Epithelial cell of umbilical artery (primary cell): ENCODE results near the gene PGGHG. TPM values are rescaled to one million over a fixed set of nuclear protein-coding genes. Genes with fewer than 3 reads are reported as not detected.

Experiments
- total RNA-seq: library from RNA; depleted of rRNA; stranded (reverse); fragments of >200 nt; gene quantifications from 2 replicates; pipeline ENCODE4 v1.2.3, GENCODE V29; 2014

Gene PGGHG
- 10.4 and 10.8 TPM in 2 replicates for total RNA-seq

GRCh38 chr11:288478-289397 lies at the start of gene PGGHG:
PGGHG (plus strand) TSS chr11:289126; CDS start chr11:289817, 691 bp downstream.

DNA sequence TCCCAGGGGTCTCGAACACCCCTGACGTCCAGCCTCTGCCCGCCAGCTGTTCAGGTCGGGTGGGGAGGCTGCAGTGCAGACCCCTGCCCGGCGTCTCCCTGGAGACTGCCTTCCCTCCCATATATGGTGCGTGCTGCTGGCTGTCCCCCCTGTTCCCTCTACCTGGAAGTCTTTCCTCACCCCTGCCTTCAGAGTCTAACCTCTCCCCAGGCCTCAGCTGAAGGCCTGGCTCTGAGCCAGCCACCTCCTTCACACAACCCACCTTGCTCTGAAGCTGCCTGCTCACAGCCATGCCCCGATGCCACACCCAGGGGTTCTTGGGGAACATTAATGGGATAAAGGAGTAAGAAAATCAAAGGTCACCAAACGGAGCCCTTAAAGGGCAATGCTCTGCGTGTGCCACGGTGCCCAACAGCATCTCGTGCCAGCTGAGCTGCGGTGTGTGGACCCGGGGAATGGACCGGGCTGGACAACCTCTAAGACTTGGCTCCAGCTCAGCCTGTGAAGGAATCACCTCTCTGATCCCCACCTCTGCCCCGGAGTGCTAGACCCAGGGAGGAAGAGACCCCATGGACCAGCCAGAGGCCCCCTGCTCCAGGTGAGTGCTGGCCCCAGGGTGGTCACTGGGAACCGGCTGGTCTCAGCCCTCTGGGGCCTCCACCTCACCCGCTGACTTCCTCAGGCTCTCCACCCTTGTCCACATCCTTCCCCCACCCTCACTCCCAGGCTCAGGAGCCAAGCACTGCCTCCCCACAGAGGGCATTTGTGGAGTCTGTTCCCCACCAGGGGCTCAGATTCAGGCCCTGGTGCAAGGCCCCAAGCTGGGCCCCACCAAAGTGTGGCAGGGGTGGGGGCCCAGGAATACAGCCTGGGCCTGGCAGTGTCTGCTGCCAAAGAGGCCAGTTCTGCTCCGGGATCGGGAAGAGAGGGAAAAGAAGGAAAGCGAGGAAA lies 10.7 kb upstream of the PGGHG start, which contains the start of gene NLRP6:
Gene NLRP6 (plus strand): TSS at position 407 of the 951 bp plus-strand sequence. CDS start 163 bp downstream, at position 570.

DNA sequence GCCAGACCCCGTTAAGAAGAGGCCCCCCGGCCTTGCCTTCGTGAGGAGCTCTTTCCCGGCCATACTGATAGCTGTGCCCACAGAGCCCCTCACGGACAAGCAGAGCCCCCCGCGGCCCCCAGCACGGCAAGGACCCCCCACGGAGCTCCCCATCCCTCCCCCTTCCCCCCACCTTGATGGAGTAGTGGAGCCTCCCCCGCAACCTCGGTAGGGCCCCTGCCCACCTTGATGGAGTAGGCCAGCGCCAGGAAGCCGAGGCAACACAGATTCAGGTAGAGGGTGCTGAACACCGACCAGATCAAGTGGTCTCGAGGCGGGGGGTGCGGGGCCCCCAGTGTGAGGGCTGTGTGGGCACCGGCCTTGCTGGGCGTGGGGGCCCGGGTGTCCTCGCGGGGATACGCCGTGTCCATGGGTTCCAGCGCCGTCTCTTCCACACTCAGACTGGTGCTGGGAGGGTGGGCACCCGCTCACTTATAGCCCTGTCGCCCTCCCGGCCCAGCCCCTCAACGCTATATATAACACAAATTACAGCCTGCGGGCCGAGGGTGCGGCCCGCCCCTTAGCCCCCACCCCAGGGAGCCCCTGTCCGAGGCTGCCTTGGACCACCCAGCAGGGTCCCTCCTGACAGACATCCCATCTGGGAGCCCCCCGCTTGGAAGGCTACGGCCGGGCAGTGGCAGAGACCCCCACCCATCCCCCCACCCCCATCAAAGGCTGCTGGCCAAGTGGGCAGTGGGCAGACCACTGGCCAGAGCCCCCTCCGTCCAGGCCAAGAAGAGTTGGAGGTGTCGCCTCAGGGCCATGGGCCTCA lies 10.4 kb downstream of the PGGHG start, which contains the start of gene IFITM5:
Gene IFITM5 (minus strand): TSS at position 446 of the 811 bp plus-strand sequence. CDS start 36 bp downstream, at position 410.

DNA sequence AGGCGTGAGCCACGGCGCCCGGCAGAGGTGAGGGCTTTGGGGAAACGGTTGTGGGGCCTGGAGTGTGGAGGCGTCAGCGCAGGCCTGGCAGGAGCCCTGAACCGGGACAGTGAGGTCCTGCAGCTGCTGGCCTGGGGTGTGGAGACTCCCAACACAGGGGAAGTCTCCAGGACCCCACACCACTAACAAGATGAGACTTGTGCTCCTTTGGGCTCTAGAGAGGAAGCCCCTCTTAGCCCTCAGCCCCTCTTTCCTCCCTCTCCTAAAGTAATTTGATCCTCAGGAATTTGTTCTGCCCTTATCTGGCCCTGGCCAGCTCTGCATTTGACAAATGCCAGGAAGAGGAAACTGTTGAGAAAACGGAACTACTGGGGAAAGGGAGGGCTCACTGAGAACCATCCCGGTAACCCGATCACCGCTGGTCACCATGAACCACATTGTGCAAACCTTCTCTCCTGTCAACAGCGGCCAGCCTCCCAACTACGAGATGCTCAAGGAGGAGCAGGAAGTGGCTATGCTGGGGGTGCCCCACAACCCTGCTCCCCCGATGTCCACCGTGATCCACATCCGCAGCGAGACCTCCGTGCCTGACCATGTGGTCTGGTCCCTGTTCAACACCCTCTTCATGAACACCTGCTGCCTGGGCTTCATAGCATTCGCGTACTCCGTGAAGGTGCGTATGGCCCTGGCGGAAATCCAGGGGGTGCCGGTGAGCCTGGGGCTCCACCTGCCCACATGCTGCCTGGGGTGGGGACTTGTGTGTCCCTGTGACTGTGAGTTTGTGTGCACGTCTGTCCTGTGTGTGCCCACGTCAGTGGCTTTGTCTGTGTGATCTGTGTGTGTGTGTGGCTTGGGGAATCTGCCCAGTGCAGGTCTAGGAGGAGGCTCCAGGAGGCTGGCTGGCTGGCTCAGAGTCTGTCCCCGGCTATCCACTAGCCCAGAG lies 19.1 kb downstream of the PGGHG start, which contains the start of gene IFITM2:
Gene IFITM2 (plus strand): TSS at position 51 of the 943 bp plus-strand sequence. CDS start 377 bp downstream, at position 428.

DNA sequence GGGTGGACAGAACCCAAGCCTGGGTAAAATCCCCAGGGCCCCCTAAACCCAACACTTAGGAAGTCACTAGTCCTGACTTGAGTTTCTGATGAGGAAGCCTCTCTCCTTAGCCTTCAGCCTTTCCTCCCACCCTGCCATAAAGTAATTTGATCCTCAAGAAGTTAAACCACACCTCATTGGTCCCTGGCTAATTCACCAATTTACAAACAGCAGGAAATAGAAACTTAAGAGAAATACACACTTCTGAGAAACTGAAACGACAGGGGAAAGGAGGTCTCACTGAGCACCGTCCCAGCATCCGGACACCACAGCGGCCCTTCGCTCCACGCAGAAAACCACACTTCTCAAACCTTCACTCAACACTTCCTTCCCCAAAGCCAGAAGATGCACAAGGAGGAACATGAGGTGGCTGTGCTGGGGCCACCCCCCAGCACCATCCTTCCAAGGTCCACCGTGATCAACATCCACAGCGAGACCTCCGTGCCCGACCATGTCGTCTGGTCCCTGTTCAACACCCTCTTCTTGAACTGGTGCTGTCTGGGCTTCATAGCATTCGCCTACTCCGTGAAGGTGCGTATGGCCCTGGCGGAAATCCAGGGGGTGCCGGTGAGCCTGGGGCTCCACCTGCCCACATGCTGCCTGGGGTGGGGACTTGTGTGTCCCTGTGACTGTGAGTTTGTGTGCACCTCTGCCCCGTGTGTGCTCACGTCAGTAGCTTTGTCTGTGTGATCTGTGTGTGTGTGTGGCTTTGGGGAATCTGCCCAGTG lies 25.0 kb downstream of the PGGHG start, which contains the start of gene IFITM1:
Gene IFITM1 (plus strand): TSS at position 254 of the 767 bp plus-strand sequence. CDS start 131 bp downstream, at position 385.

Other genes starting within 250 kb of the PGGHG start
- gene SCGB1C1, start 96.0 kb upstream of the PGGHG start, total RNA-seq, result not detected in 2 replicates
- gene BET1L, start 81.7 kb upstream of the PGGHG start, total RNA-seq, result 11.4 and 12.0 TPM in 2 replicates
- gene RIC8A, start 81.4 kb upstream of the PGGHG start, total RNA-seq, result 104 and 140 TPM in 2 replicates
- gene SIRT3, start 52.8 kb upstream of the PGGHG start, total RNA-seq, result 5.2 and 5.9 TPM in 2 replicates
- 212 and 331 TPM in 2 replicates for gene PSMD13, start 52.1 kb upstream of the PGGHG start, total RNA-seq
- not detected in 2 replicates for gene NLRP6, start 10.7 kb upstream of the PGGHG start, total RNA-seq
- not detected in 2 replicates for gene IFITM5, start 10.4 kb downstream of the PGGHG start, total RNA-seq
- gene IFITM2, start 18.7 kb downstream of the PGGHG start, total RNA-seq, result 24.0 and 41.9 TPM in 2 replicates
- gene IFITM1, start 24.9 kb downstream of the PGGHG start, total RNA-seq, result 18.5 and 92.6 TPM in 2 replicates
- 25.3 and 49.7 TPM in 2 replicates for gene IFITM3, start 31.7 kb downstream of the PGGHG start, total RNA-seq
- gene B4GALNT4, start 80.4 kb downstream of the PGGHG start, total RNA-seq, result 0.46 and 7.8 TPM in 2 replicates
- 0.15 and 0.32 TPM in 2 replicates for gene PKP3, start 105.1 kb downstream of the PGGHG start, total RNA-seq
- gene SIGIRR, start 125.9 kb downstream of the PGGHG start, total RNA-seq, result 28.1 and 43.2 TPM in 2 replicates
- gene ANO9, start 152.9 kb downstream of the PGGHG start, total RNA-seq, result not detected in 2 replicates
- 29.9 and 30.2 TPM in 2 replicates for gene PTDSS2, start 161.2 kb downstream of the PGGHG start, total RNA-seq
- 167 and 236 TPM in 2 replicates for gene RNH1, start 218.1 kb downstream of the PGGHG start, total RNA-seq
- 43.0 and 67.2 TPM in 2 replicates for gene HRAS, start 246.4 kb downstream of the PGGHG start, total RNA-seq
- gene LRRC56, start 248.4 kb downstream of the PGGHG start, total RNA-seq, result 0.30 and 0.32 TPM in 2 replicates